AG09319 (cell line): Measurements from ENCODE around the gene DISC1.

Experiments
- DNase-seq: peaks from one replicate; pipeline ENCODE4 v3.0.0-alpha.2; 2010; ENCODE audit warnings: low read depth; ENCODE audit errors: extremely low read depth
- CTCF ChIP-seq: IDR thresholded peaks from 2 replicates; pipeline ENCODE4 v1.5.1; 2011; ENCODE audit warnings: low read depth, mild to moderate bottlenecking, inconsistent platforms, low read length, moderate library complexity

DISC1 gene

GRCh38 chr1:232045139-232045994 is 418.8 kb downstream of the DISC1 start:
- no peak for TF ChIP-seq CTCF
- no peak for DNase-seq

- TF ChIP-seq CTCF, result no peak
- DNase-seq, result no peak
Observed at GRCh38 chr1:232046451-232047306, 420.1 kb downstream of the DISC1 start.

GRCh38 chr1:232047473-232047872 is 420.9 kb downstream of the DISC1 start:
- DNase-seq, result no peak
- TF ChIP-seq CTCF, result no peak

GRCh38 chr1:232048481-232048880 is 421.9 kb downstream of the DISC1 start:
- no peak for TF ChIP-seq CTCF
- no peak for DNase-seq

GRCh38 chr1:232049335-232049734 is 422.7 kb downstream of the DISC1 start:
- no peak for DNase-seq
- no peak for TF ChIP-seq CTCF

- DNase-seq, result no peak
- no peak for TF ChIP-seq CTCF
Observed at GRCh38 chr1:232057217-232057895, 430.8 kb downstream of the DISC1 start.
